ENCODE data around the gene HPCA. TPM values are rescaled to one million over a fixed set of nuclear protein-coding genes. Genes with fewer than 3 reads are reported as not detected.

The HPCA gene
- total RNA-seq, 4 donors from 2014 or later = 0.64 to 0.96 TPM; not detected in 2

DNA sequence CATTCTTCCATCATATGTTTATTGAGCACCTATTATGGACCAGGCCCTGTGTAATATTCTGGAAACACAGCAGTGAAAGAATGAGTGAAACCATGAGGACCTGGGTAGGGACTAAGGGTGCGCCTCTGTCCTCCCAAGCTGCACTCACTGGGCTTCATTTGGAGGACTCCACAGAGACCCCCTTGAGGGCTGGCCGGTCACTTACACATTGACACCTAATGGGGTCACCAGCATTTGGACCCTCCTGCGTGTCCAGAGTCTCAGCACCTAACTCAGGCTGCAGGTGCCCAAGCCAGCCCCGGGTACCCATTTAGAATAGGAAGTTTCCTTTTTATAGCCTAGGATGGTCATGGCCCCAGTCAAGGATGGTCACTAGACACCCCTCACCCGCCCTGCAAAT, 12.8 kb upstream of the HPCA start:
- TF ChIP-seq EP300 (IDR thresholded peaks at IDR 0.05; ENCODE audit: low read depth) (no peak), POLR2AphosphoS5 (IDR thresholded peaks at IDR 0.05) (no peak), CTCF (IDR thresholded peaks at IDR 0.05) (no peak), POLR2A (IDR thresholded peaks at IDR 0.05) (no peak)
- Histone ChIP-seq H3K4me3 (no peak overlapping the region), H3K27ac (no peak overlapping the region), H3K4me1 (peaks cover 5 to 28% (median 17%) of the 10 kb centered on the region in 4 donors), H3K9me3 (no peaks in the 10 kb centered on the region), H3K36me3 (no peaks in the 10 kb centered on the region), H3K27me3 (peaks cover 34% of the 10 kb centered on the region)
- WGBS, 2 donors (ENCODE audit: low coverage in 1 of 2) = 67 to 73% methylated on average over 1 to 5 of the region's 5 CpGs
- intact Hi-C loops (cut with DNase I; ENCODE audit: low total_unique reads) (no loop called here), in situ Hi-C loops (cut with MboI; ENCODE audit: low pct_ligation_motif_present in 1 of 4, low pct_unique_long_range_greater_than_20kb in 1 of 4, low sequenced_read_pairs in 3 of 4) (no loop called here)
- DNase-seq = no peak

DNA sequence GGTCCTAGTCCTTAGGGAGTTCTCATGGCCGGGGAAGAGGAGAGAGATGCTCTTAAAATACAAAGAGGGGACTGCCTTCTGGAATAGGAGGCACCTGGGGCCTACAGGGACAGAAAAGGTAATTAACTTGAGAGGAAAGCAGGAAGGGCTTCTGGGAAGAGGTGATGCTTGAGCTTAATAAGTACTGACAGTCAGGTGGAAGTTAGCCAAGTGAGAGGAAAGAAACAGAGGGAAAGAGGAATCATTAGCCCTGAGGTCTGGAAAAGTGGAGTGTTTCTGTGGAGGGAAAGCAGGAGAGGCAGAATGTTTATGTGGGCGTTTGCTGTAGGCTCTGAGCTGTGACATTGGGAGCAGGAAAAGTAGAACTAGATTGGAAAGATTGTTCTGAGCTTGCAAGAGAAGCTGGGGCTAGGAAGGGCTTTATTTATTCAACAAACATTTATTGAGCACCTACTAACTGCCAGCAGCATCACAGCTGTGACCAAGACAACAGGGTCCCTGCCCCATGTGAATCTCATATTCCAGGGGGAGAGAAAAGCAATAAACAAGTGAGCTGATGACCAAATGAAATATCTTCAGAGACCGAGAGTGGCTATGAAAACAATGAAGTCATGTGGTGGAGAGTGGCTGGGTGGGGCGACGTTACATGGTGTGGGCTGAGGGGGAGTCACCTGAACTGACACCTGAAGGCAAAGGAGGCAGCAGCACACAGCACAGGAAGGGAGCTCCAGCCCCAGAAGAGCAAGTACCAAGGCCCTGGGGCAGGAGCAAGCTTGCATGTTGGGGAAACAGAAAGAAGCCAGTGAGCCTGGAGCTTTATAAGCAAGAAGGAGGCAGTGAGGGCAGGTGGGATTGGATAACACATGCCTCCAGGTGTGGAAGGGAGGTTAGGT, 11.2 kb upstream of the HPCA start:
- DNase-seq = no peak
- no peak for TF ChIP-seq POLR2A (IDR thresholded peaks at IDR 0.05)
- TF ChIP-seq EP300 (IDR thresholded peaks at IDR 0.05; ENCODE audit: low read depth) = no peak
- no peak for TF ChIP-seq CTCF (IDR thresholded peaks at IDR 0.05)
- no peak for TF ChIP-seq POLR2AphosphoS5 (IDR thresholded peaks at IDR 0.05)
- no peak overlapping the region for H3K4me3 ChIP-seq
- no peak overlapping the region for H3K27ac ChIP-seq
- peaks cover 23% of the 10 kb centered on the region for H3K27me3 ChIP-seq
- H3K4me1 ChIP-seq = peaks cover 3 to 26% (median 15%) of the 10 kb centered on the region in 4 donors
- no peaks in the 10 kb centered on the region for H3K9me3 ChIP-seq
- in situ Hi-C loops (cut with MboI; ENCODE audit: low pct_ligation_motif_present in 1 of 4, low pct_unique_long_range_greater_than_20kb in 1 of 4, low sequenced_read_pairs in 3 of 4) (no loop called here), intact Hi-C loops (cut with DNase I; ENCODE audit: low total_unique reads) (no loop called here)
- WGBS, 2 donors (ENCODE audit: low coverage in 1 of 2) = 60 to 68% methylated on average over 5 of the region's 5 CpGs
- H3K36me3 ChIP-seq = no peaks in the 10 kb centered on the region

DNA sequence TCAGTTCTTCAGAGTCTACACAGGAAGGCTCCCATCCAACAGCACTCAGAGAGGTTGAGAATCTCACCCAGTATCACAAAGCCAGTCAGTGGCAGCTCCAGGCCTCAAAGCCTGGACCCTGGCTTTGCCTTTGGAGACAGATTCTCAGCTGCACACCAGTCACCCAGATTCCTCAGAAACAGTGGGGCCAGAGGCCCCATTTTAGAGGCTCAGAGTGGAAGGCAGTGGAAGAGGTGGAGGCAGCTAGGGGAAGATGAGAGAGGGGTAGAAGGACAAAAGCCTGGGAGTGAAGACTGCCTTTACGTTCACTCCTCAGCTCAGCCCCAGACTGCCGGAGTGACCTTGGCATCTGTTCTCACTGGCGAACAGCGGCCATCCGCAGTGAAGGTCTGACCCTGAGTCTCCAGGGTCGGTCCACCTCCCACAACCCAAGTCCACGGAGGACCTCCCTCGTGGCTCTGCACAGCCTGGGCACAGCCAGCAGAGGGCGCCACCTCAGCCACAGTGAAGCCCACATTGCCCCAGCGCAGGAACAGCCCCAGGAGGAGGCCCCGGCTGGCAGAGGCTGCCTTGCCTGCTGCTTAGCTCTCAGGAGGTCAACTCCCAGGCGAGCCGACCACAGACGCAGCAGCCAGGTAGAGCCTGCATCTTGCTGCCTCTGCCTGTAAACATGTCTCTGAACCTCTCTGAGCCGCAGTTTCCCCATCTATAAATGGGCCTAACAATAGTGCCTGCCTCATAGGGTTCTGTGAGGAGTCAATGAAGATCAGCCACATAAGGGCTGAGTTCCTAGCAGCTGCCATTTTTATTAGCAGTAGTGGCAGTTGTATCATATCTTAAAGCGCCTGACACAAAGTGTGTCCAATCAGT, 9.7 kb upstream of the HPCA start:
- peaks cover 10% of the 10 kb centered on the region for H3K27me3 ChIP-seq
- H3K36me3 ChIP-seq = no peaks in the 10 kb centered on the region
- peak; percentile 63 to 91 (median 88) for TF ChIP-seq CTCF (IDR thresholded peaks at IDR 0.05)
- no peak for TF ChIP-seq POLR2A (IDR thresholded peaks at IDR 0.05)
- no peak for TF ChIP-seq POLR2AphosphoS5 (IDR thresholded peaks at IDR 0.05)
- H3K4me3 ChIP-seq = no peak overlapping the region
- in situ Hi-C loops (cut with MboI; ENCODE audit: low pct_ligation_motif_present in 1 of 4, low pct_unique_long_range_greater_than_20kb in 1 of 4, low sequenced_read_pairs in 3 of 4) (no loop called here), intact Hi-C loops (cut with DNase I; ENCODE audit: low total_unique reads) (no loop called here)
- peak; percentile 65 for DNase-seq
- H3K27ac ChIP-seq = no peak overlapping the region
- 48% methylated on average over 10 of the region's 16 CpGs; no CpG with 5 or more reads in 1 of the 2 donors for WGBS, 2 donors (ENCODE audit: low coverage in 1 of 2)
- H3K4me1 ChIP-seq = peaks cover 0 to 14% (median 7%) of the 10 kb centered on the region in 4 donors
- H3K9me3 ChIP-seq = no peaks in the 10 kb centered on the region
